Measurements from ENCODE around the gene GALNT10. TPM values are rescaled to one million over a fixed set of nuclear protein-coding genes. Genes with fewer than 3 reads are reported as not detected.

The GALNT10 gene
- total and polyA plus RNA-seq, 2 of the 4 experiments (the other 2 are of a cell fraction), result 46.2 to 67.0 TPM

- BruUV-seq (replicated peaks), result no TSS peak
- Histone ChIP-seq H2BK5ac (ENCODE audit: low read depth, low read length, poor library complexity, severe bottlenecking) (peak overlapping the region; percentile 75), H3K79me1 (ENCODE audit: low read depth in 1 of 2, low read length in 2 of 2) (peaks cover 24 to 43% of the 10 kb centered on the region in 2 experiments), H2BK15ac (ENCODE audit: low read depth, low read length) (no peak overlapping the region), H2AK9ac (replicated peaks; ENCODE audit: low read depth, low read length, poor library complexity) (no peak overlapping the region), H3K4me1 (ENCODE audit: control insufficient read depth, insufficient read depth, low read length) (peaks cover 10% of the 10 kb centered on the region), H3K14ac (replicated peaks; ENCODE audit: low read depth, low read length) (peak overlapping the region; percentile 53; the same call in 1 of the 2 replicates), H2BK120ac (ENCODE audit: low read depth, low read length) (peak overlapping the region; percentile 69; the same call in 1 of the 2 replicates), H3K56ac (ENCODE audit: extremely low read depth, insufficient read depth, low read length) (no peak overlapping the region), H3K4me3 (ENCODE audit: insufficient read depth, low read depth, low read length) (no peak overlapping the region), H3K4ac (ENCODE audit: low read depth, low read length) (peak overlapping the region; percentile 48; the same call in 1 of the 2 replicates), H3K18ac (ENCODE audit: low read depth, low read length) (no peak overlapping the region), H2BK20ac (ENCODE audit: low read depth, low read length) (peak overlapping the region; percentile 61; the same call in 1 of the 2 replicates), H3K9me1 (ENCODE audit: insufficient read depth, low read length) (peaks cover 16% of the 10 kb centered on the region), H2AFZ (replicated peaks; ENCODE audit: low read length, poor library complexity) (no peak overlapping the region), H3K9me3 (ENCODE audit: control insufficient read depth, insufficient read depth, low read length) (0 out of 2 replicates have a peak, but pooled peaks cover 3% of the 10 kb centered on the region), H4K20me1 (ENCODE audit: insufficient read depth, low read length) (peaks cover 7% of the 10 kb centered on the region; the same call in 1 of the 2 replicates), H4K5ac (ENCODE audit: low read depth, low read length) (no peak overlapping the region), H3K27me3 (ENCODE audit: control insufficient read depth, insufficient read depth, low read length) (no peaks in the 10 kb centered on the region), H3K27ac (ENCODE audit: insufficient read depth, low read length) (no peak overlapping the region), H4K91ac (ENCODE audit: insufficient read depth, low read depth, low read length) (no peak overlapping the region; the same call in 1 of the 2 replicates), H3K9ac (ENCODE audit: low read depth, low read length) (no peak overlapping the region), H3K36me3 (ENCODE audit: control insufficient read depth, insufficient read depth, low read length) (no peaks in the 10 kb centered on the region), H3K4me2 (ENCODE audit: low read depth, low read length) (no peak overlapping the region), H2AK5ac (ENCODE audit: low read depth, low read length) (peak overlapping the region; percentile 61; the same call in 1 of the 2 replicates), H4K8ac (ENCODE audit: low read depth in 2 of 2, low read length in 2 of 2) (no peak overlapping the region), H3K23ac (ENCODE audit: low read depth, low read length) (no peak overlapping the region)
- in situ Hi-C loops (cut with MboI; ENCODE audit: low sequenced_read_pairs), result no loop called here
- CTCF ChIA-PET, result interaction anchor here (0.8 kb wide), 1 partner anchor 95 kb away, joined by 3 read pairs; no protein-coding TSS in a partner anchor
- dilution Hi-C loops (cut with HindIII; ENCODE audit: low sequenced_read_pairs, unreplicated experiment), result no loop called here
- ATAC-seq (ENCODE audit: low read depth), result no peak
- intact Hi-C loops (cut with micrococcal nuclease), result no loop called here
- POLR2A ChIA-PET (ENCODE audit: unreplicated experiment), result no interaction called here
- DNase-seq, result no peak
- 83% methylated on average over 3 of the region's 8 CpGs; no CpG with 5 or more reads in 1 of the 2 experiments for WGBS, 2 experiments (ENCODE audit: extremely low coverage in 2 of 2, insufficient read length in 1 of 2)
- TF ChIP-seq BHLHE40 (IDR thresholded peaks at IDR 0.05; ENCODE audit: low read depth, low read length) (no peak), FOS (IDR thresholded peaks at IDR 0.05; ENCODE audit: low read depth, low read length) (no peak), MXI1 (IDR thresholded peaks at IDR 0.05; ENCODE audit: borderline replicate concordance, low read depth, low read length) (no peak), CEBPB (IDR thresholded peaks at IDR 0.05; ENCODE audit: low read depth, low read length) (no peak), MAFK (IDR thresholded peaks at IDR 0.05; ENCODE audit: low read depth, low read length) (no peak), CHD1 (IDR thresholded peaks at IDR 0.05; ENCODE audit: low read depth, low read length) (no peak), POLR2A (IDR thresholded peaks at IDR 0.05; ENCODE audit: low read depth, low read length) (no peak), RCOR1 (IDR thresholded peaks at IDR 0.05; ENCODE audit: insufficient replicate concordance, low read length) (no peak), USF2 (IDR thresholded peaks at IDR 0.05; ENCODE audit: low read depth, low read length) (no peak), RFX5 (IDR thresholded peaks at IDR 0.05; ENCODE audit: low read depth, low read length) (no peak), MAZ (IDR thresholded peaks at IDR 0.05; ENCODE audit: borderline replicate concordance, low read depth, low read length) (no peak), SMC3 (IDR thresholded peaks at IDR 0.05; ENCODE audit: low read depth, low read length) (no peak)
These were observed 119.3 kb downstream of the GALNT10 start for GRCh38 chr5:154309805-154310204.

All from IMR-90 (cell line).